Measurements from ENCODE around the gene CCL16.
"Not testable (repeated sequence)": the region's sequence is repeated elsewhere in the genome, so short reads cannot be mapped to it uniquely, and the experiment has no call there.

The CCL16 gene

GRCh38 chr17:35981246-35981645, at the start of gene CCL16:
Gene CCL16, minus strand, starts transcription at chr17:35981497. Its CDS starts 77 bp downstream, at chr17:35981420.
- no peak for DNase-seq

- DNase-seq: no peak
Observed at GRCh38 chr17:36030956-36031355, 49.7 kb upstream of the CCL16 start.

GRCh38 chr17:36027761-36028160, 46.5 kb upstream of the CCL16 start:
- DNase-seq: no peak

- no peak for DNase-seq
Observed at GRCh38 chr17:36024106-36024869, 43.0 kb upstream of the CCL16 start.

GRCh38 chr17:36019423-36019822, 38.1 kb upstream of the CCL16 start:
- no peak for DNase-seq

- DNase-seq: no peak
Observed at GRCh38 chr17:36017799-36018198, 36.5 kb upstream of the CCL16 start, which contains the start of gene CCL23. Gene CCL23, minus strand, starts transcription at chr17:36017972. Its CDS starts 75 bp downstream, at chr17:36017897.

GRCh38 chr17:36016555-36016954, 35.3 kb upstream of the CCL16 start:
- no peak for DNase-seq

- DNase-seq: not testable (repeated sequence)
Observed at GRCh38 chr17:36015895-36016294, 34.6 kb upstream of the CCL16 start.

- DNase-seq: no peak
Observed at GRCh38 chr17:36014946-36015345, 33.6 kb upstream of the CCL16 start.

- no peak for DNase-seq
Observed at GRCh38 chr17:36011201-36011600, 29.9 kb upstream of the CCL16 start.

GRCh38 chr17:36008998-36009665, 27.8 kb upstream of the CCL16 start:
- DNase-seq: no peak

GRCh38 chr17:36004594-36005108, 23.4 kb upstream of the CCL16 start:
- DNase-seq: peak; percentile 51

GRCh38 chr17:36002631-36003030, 21.3 kb upstream of the CCL16 start:
- DNase-seq: no peak

GRCh38 chr17:36001862-36002603, 20.7 kb upstream of the CCL16 start:
- peak; percentile 31 for DNase-seq

- DNase-seq: no peak
Observed at GRCh38 chr17:36001110-36001771, 19.9 kb upstream of the CCL16 start, which contains the start of gene CCL15. Gene CCL15, minus strand, starts transcription at chr17:36001553. Its CDS starts 61 bp downstream, at chr17:36001492.

GRCh38 chr17:36000732-36001109, 19.4 kb upstream of the CCL16 start:
- no peak for DNase-seq

GRCh38 chr17:35998756-35999155, 17.5 kb upstream of the CCL16 start:
- no peak for DNase-seq

- no peak for DNase-seq
Observed at GRCh38 chr17:35998018-35998545, 16.8 kb upstream of the CCL16 start.

GRCh38 chr17:35995346-35995745, 14.0 kb upstream of the CCL16 start:
- DNase-seq: not testable (repeated sequence)

GRCh38 chr17:35991075-35991474, 9.8 kb upstream of the CCL16 start:
- no peak for DNase-seq

GRCh38 chr17:35988164-35988563, 6.9 kb upstream of the CCL16 start:
- no peak for DNase-seq

GRCh38 chr17:35986643-35987042, 5.3 kb upstream of the CCL16 start, which contains the start of gene CCL14:
Gene CCL14, minus strand, starts transcription at chr17:35986729. Its CDS starts 80 bp downstream, at chr17:35986649.
- no peak for DNase-seq
